RWPE2 (cell line): ENCODE measurements around the gene MEIKIN.

Experiments used
- ATAC-seq: fragments of 200-7000 bp; cut with Tn5 transposase; 3 replicates; pipeline ENCODE4 v1.9.1; 2021; ENCODE audit warnings: low read depth
- DNase-seq: peaks from one replicate; pipeline ENCODE4 v3.0.0-alpha.2; 2020; ENCODE audit warnings: low spot score
- H3K27ac ChIP-seq: fragments of 450-650 bp; 2 replicates; pipeline ENCODE4 v1.5.1; 2017; ENCODE audit warnings: mild to moderate bottlenecking; ENCODE audit not compliant: poor library complexity, severe bottlenecking
- H3K27me3 ChIP-seq: fragments of 250-450 bp; sonication (Bioruptor Pico); 2 replicates; pipeline ENCODE4 v1.5.1; 2021; ENCODE audit warnings: mild to moderate bottlenecking, moderate library complexity; ENCODE audit not compliant: insufficient read depth, poor library complexity, severe bottlenecking
- H3K36me3 ChIP-seq: fragments of 250-450 bp; sonication (Bioruptor Pico); 2 replicates; pipeline ENCODE4 v1.5.1; 2020; ENCODE audit warnings: low read depth, mild to moderate bottlenecking, moderate library complexity
- H3K4me1 ChIP-seq: fragments of 250-450 bp; sonication (Bioruptor Pico); 2 replicates; pipeline ENCODE4 v1.5.1; 2021; ENCODE audit warnings: mild to moderate bottlenecking, moderate library complexity; ENCODE audit not compliant: insufficient read depth, poor library complexity, severe bottlenecking
- H3K4me3 ChIP-seq: fragments of 250-450 bp; sonication (Bioruptor Pico); 2 replicates; pipeline ENCODE4 v1.5.1; 2021; ENCODE audit warnings: mild to moderate bottlenecking, moderate library complexity; ENCODE audit not compliant: severe bottlenecking
- H3K9me3 ChIP-seq: fragments of 250-450 bp; sonication (Bioruptor Pico); 2 replicates; pipeline ENCODE4 v1.5.1; 2021; ENCODE audit warnings: mild to moderate bottlenecking, moderate library complexity; ENCODE audit not compliant: severe bottlenecking
- TF ChIP-seq, protein P1 (sequence below): fragments of 450-650 bp; IDR thresholded peaks from one replicate; pipeline ENCODE4 v1.5.1; 2017; ENCODE audit warnings: mild to moderate bottlenecking, moderate library complexity; ENCODE audit not compliant: poor library complexity, severe bottlenecking

MEIKIN gene

DNA sequence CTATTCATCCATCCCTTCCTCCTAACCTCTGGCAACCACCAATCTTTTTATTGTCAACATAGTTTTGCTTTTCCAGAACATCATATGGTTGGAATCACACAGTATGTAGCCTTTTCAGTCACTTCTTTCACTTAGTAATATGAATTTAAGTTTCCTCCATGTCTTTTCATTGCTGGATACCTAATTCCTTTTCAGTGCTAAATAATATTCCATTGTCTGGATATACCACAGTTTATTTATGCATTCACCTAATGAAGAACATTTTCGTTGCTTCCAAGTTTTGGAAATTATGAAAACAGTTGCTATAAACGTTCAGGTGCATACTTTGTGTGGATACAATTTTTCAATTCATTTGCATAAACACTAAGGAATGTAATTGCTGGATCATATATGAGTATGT lies 77.9 kb downstream of the MEIKIN start:
- no peak for DNase-seq

DNA sequence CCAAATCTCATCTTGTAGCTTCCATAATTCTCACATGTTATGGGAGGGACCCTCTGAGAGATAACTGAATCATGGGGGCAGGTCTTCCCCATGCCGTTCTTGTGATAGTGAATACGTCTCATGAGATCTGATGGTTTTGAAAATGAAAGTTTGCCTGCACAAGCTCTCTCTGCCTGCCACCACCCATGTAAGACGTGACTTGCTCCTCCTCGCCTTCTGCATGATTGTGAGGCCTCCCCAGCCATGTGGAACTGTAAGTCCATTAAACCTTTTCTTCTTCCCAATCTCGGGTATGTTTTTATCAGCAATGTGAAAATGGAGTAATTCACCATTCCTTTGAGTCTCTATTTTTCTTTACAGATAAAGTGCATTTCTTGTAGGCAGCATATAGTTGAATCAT lies 81.8 kb downstream of the MEIKIN start:
- no peaks in the 10 kb centered on the region for H3K27me3 ChIP-seq
- H3K27ac ChIP-seq, result no peak overlapping the region
- DNase-seq (no peak), ATAC-seq (no peak)
- TF ChIP-seq, protein P1, sequence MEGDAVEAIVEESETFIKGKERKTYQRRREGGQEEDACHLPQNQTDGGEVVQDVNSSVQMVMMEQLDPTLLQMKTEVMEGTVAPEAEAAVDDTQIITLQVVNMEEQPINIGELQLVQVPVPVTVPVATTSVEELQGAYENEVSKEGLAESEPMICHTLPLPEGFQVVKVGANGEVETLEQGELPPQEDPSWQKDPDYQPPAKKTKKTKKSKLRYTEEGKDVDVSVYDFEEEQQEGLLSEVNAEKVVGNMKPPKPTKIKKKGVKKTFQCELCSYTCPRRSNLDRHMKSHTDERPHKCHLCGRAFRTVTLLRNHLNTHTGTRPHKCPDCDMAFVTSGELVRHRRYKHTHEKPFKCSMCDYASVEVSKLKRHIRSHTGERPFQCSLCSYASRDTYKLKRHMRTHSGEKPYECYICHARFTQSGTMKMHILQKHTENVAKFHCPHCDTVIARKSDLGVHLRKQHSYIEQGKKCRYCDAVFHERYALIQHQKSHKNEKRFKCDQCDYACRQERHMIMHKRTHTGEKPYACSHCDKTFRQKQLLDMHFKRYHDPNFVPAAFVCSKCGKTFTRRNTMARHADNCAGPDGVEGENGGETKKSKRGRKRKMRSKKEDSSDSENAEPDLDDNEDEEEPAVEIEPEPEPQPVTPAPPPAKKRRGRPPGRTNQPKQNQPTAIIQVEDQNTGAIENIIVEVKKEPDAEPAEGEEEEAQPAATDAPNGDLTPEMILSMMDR, result no peak
- H3K4me1 ChIP-seq, result no peaks in the 10 kb centered on the region
- H3K9me3 ChIP-seq, result peaks cover 2% of the 10 kb centered on the region
- no peaks in the 10 kb centered on the region for H3K36me3 ChIP-seq
- H3K4me3 ChIP-seq, result no peak overlapping the region

More for the DNA sequence above, 77.9 kb downstream of the MEIKIN start:
- H3K9me3 ChIP-seq, result peaks cover 2% of the 10 kb centered on the region
- TF ChIP-seq, protein P1, result no peak
- ATAC-seq, result no peak
- no peaks in the 10 kb centered on the region for H3K4me1 ChIP-seq
- H3K27ac ChIP-seq, result no peak overlapping the region
- no peaks in the 10 kb centered on the region for H3K27me3 ChIP-seq
- no peaks in the 10 kb centered on the region for H3K36me3 ChIP-seq
- H3K4me3 ChIP-seq, result no peak overlapping the region

DNA sequence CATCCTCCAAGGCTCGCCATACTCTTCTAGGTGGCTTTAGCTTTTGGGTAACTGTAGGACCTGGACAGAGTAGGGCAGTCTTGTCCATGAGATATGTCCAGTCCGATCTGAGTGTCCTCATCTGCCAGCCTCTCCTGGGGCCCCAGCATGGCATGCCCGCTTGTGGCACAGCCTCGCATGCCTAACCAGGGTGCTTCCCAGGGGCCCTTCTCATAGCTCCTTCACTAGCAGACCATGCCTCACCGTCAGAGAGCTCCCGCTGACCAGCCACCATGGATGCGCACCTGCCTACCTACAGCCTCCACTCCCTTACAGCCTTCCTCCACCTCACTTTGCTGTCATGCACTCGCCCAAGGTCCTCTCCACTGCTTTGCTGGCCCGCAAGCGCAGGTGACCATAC lies 88.1 kb downstream of the MEIKIN start:
- no peaks in the 10 kb centered on the region for H3K36me3 ChIP-seq
- no peak overlapping the region for H3K4me3 ChIP-seq
- TF ChIP-seq, protein P1, result no peak
- ATAC-seq, result no peak
- no peaks in the 10 kb centered on the region for H3K27me3 ChIP-seq
- H3K27ac ChIP-seq, result no peak overlapping the region
- H3K9me3 ChIP-seq, result no peaks in the 10 kb centered on the region
- H3K4me1 ChIP-seq, result peaks cover 9% of the 10 kb centered on the region
- DNase-seq, result peak; percentile 61

DNA sequence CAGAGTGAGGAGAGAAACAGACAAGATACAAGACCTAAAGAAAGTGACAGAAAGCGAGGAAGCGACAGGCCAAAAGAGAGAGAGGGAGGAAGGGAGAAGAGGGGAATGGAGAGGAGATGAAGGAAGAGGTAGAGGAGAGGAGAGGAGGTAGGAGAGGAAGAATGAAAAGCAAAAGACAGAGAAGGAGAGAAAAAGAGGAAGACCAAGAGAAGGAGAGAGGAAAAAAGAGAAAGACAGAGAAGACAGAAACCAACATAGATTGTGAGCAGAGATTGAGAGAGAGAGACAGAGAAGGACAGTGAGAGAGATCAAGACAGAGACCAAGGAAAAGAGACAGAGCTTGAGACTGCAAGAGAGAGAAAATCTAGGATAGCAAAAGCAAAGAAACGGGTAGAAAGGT lies 90.0 kb downstream of the MEIKIN start:
- no peaks in the 10 kb centered on the region for H3K36me3 ChIP-seq
- ATAC-seq (no peak), DNase-seq (no peak)
- no peaks in the 10 kb centered on the region for H3K27me3 ChIP-seq
- TF ChIP-seq, protein P1, result no peak
- no peak overlapping the region for H3K4me3 ChIP-seq
- H3K4me1 ChIP-seq, result peaks cover 9% of the 10 kb centered on the region
- no peaks in the 10 kb centered on the region for H3K9me3 ChIP-seq
- no peak overlapping the region for H3K27ac ChIP-seq

DNA sequence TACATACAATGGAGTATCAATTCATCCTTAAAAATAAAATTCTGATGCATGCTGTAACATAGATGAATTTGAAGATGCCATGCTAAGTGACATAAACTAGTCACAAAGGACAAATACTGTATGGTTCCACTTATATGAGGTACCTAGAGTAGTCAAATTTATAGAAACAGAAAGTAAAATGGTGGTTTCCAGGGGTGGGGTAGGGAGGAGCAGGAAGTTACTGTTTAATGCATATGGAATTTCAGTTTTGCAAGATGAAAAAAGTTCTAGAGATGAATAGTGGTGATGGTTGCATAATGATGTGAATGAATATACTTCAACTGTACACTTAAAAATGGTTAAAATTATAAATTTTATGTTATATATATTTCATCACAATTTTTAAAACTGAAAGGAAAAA lies 91.3 kb downstream of the MEIKIN start:
- H3K4me1 ChIP-seq, result peaks cover 9% of the 10 kb centered on the region
- H3K36me3 ChIP-seq, result no peaks in the 10 kb centered on the region
- H3K27ac ChIP-seq, result no peak overlapping the region
- H3K9me3 ChIP-seq, result no peaks in the 10 kb centered on the region
- peak; percentile 95 for ATAC-seq
- no peak for DNase-seq
- H3K4me3 ChIP-seq, result no peak overlapping the region
- TF ChIP-seq, protein P1, result no peak
- H3K27me3 ChIP-seq, result no peaks in the 10 kb centered on the region
